H9 (cell line): Measurements from ENCODE around the gene FMO5. TPM values are rescaled to one million over a fixed set of nuclear protein-coding genes. Genes with fewer than 3 reads are reported as not detected.

Source experiments
- DNase-seq: peaks from one replicate; pipeline ENCODE4 v3.0.0-alpha.2; 2017
- H2AFZ ChIP-seq: one replicate; pipeline ENCODE4 v1.6.1; 2013; ENCODE audit warnings: mild to moderate bottlenecking, low read length, control low read depth, moderate library complexity
- H2AK5ac ChIP-seq: 2 replicates; pipeline ENCODE4 v1.6.1; 2013; ENCODE audit warnings: low read length, control low read depth, mixed read lengths; ENCODE audit not compliant: insufficient read length
- H2BK120ac ChIP-seq: one replicate; pipeline ENCODE4 v1.6.1; 2013; ENCODE audit warnings: low read depth, mild to moderate bottlenecking, low read length, control low read depth, inconsistent platforms; ENCODE audit not compliant: poor library complexity, severe bottlenecking
- H2BK12ac ChIP-seq: 2 replicates; pipeline ENCODE4 v1.6.1; 2013; ENCODE audit warnings: low read length, control low read depth, mixed read lengths, low read depth; ENCODE audit not compliant: insufficient read length
- H2BK15ac ChIP-seq: 2 replicates; pipeline ENCODE4 v1.6.1; 2013; ENCODE audit warnings: low read depth, low read length, control low read depth
- H2BK20ac ChIP-seq: one replicate; pipeline ENCODE4 v1.6.1; 2013; ENCODE audit warnings: low read depth, mild to moderate bottlenecking, low read length, control low read depth, inconsistent platforms; ENCODE audit not compliant: poor library complexity, severe bottlenecking
- H2BK5ac ChIP-seq: 2 replicates; pipeline ENCODE4 v1.6.1; 2013; ENCODE audit warnings: low read length, control low read depth, mixed read lengths; ENCODE audit not compliant: insufficient read length
- H3K14ac ChIP-seq: 2 replicates; pipeline ENCODE4 v1.6.1; 2013; ENCODE audit warnings: low read length, control low read depth; ENCODE audit not compliant: insufficient read depth
- H3K18ac ChIP-seq: 2 replicates; pipeline ENCODE4 v1.6.1; 2013; ENCODE audit warnings: low read depth, mild to moderate bottlenecking, mixed read lengths, low read length, control low read depth; ENCODE audit not compliant: insufficient read length
- H3K23ac ChIP-seq: 2 replicates; pipeline ENCODE4 v1.6.1; 2013; ENCODE audit warnings: low read length, control low read depth, mixed read lengths, low read depth; ENCODE audit not compliant: insufficient read length
- H3K23me2 ChIP-seq: 2 replicates; pipeline ENCODE4 v1.6.1; 2013; ENCODE audit warnings: low read depth, mild to moderate bottlenecking, mixed read lengths, low read length, control low read depth; ENCODE audit not compliant: insufficient read length, poor library complexity, severe bottlenecking
- H3K27ac ChIP-seq: 2 replicates; pipeline ENCODE4 v1.5.1; 2013; ENCODE audit warnings: low read length, control low read depth, mixed read lengths, low read depth; ENCODE audit not compliant: insufficient read length
- H3K27me3 ChIP-seq: 2 replicates; pipeline ENCODE4 v1.6.1; 2013; ENCODE audit warnings: low read length, control low read depth, inconsistent platforms; ENCODE audit not compliant: insufficient read depth
- H3K4ac ChIP-seq: 2 replicates; pipeline ENCODE4 v1.6.1; 2013; ENCODE audit warnings: low read depth, mild to moderate bottlenecking, control low read depth, inconsistent platforms, low read length, moderate library complexity
- H3K4me1 ChIP-seq: 2 replicates; pipeline ENCODE4 v1.6.1; 2013; ENCODE audit warnings: low read length, control low read depth, inconsistent platforms; ENCODE audit not compliant: insufficient read depth
- H3K4me2 ChIP-seq: 2 replicates; pipeline ENCODE4 v1.6.1; 2013; ENCODE audit warnings: low read length, control low read depth, mixed read lengths; ENCODE audit not compliant: insufficient read length, insufficient read depth
- H3K56ac ChIP-seq: 2 replicates; pipeline ENCODE4 v1.6.1; 2013; ENCODE audit warnings: low read depth, mild to moderate bottlenecking, mixed read lengths, low read length, control low read depth; ENCODE audit not compliant: insufficient read length
- H3K79me1 ChIP-seq: 2 replicates; pipeline ENCODE4 v1.6.1; 2013; ENCODE audit warnings: low read depth, mild to moderate bottlenecking, moderate library complexity, low read length, control low read depth, inconsistent platforms; ENCODE audit not compliant: insufficient read depth, poor library complexity, severe bottlenecking
- H3K79me2 ChIP-seq: 2 replicates; pipeline ENCODE4 v1.6.1; 2013; ENCODE audit warnings: low read length, control low read depth, inconsistent platforms; ENCODE audit not compliant: insufficient read depth
- H3K9ac ChIP-seq: 2 replicates; pipeline ENCODE4 v1.6.1; 2013; ENCODE audit warnings: low read length, control low read depth, mixed read lengths; ENCODE audit not compliant: insufficient read length; ENCODE audit errors: extremely low read depth
- H3K9me3 ChIP-seq: one replicate; pipeline ENCODE4 v1.6.1; 2013; ENCODE audit warnings: low read depth, low read length, inconsistent platforms; ENCODE audit not compliant: control insufficient read depth
- H3T11ph ChIP-seq: one replicate; pipeline ENCODE4 v1.6.1; 2013; ENCODE audit warnings: mild to moderate bottlenecking, low read length, control low read depth, inconsistent platforms
- H4K20me1 ChIP-seq: one replicate; pipeline ENCODE4 v1.6.1; 2013; ENCODE audit not compliant: control insufficient read depth, insufficient read length, insufficient read depth
- H4K5ac ChIP-seq: 2 replicates; pipeline ENCODE4 v1.6.1; 2013; ENCODE audit warnings: low read depth, mild to moderate bottlenecking, mixed read lengths, low read length, control low read depth; ENCODE audit not compliant: insufficient read length
- H4K8ac ChIP-seq: replicated peaks from 2 replicates; pipeline ENCODE4 v1.6.1; 2013; ENCODE audit warnings: low read length, control low read depth, mixed read lengths, low read depth; ENCODE audit not compliant: insufficient read length
- H4K91ac ChIP-seq: 2 replicates; pipeline ENCODE4 v1.6.1; 2013; ENCODE audit warnings: low read depth, mild to moderate bottlenecking, moderate library complexity, mixed read lengths, low read length, control low read depth; ENCODE audit not compliant: insufficient read length
- H3K27ac Mint-ChIP-seq, 3 experiments: 2 replicates in 2 of 3; 3 replicates in 1 of 3; pipeline ENCODE4 v1.8.0; 2020 to 2021; ENCODE audit warnings: mixed read lengths in 3 of 3, mild to moderate bottlenecking in 1 of 3, moderate library complexity in 1 of 3
- H3K27me3 Mint-ChIP-seq: 2 replicates; pipeline ENCODE4 v1.8.0; 2021; ENCODE audit warnings: low read depth, mild to moderate bottlenecking, moderate library complexity, mixed read lengths
- H3K36me3 Mint-ChIP-seq, 3 experiments: 2 replicates in 2 of 3; 3 replicates in 1 of 3; pipeline ENCODE4 v1.8.0; 2020 to 2021; ENCODE audit warnings: low read depth in 3 of 3, mixed read lengths in 3 of 3; ENCODE audit not compliant: insufficient read depth in 1 of 3
- H3K4me1 Mint-ChIP-seq, 2 experiments: 2 replicates each; pipeline ENCODE4 v1.8.0; 2020; ENCODE audit warnings: mixed read lengths in 2 of 2
- H3K4me3 Mint-ChIP-seq, 2 experiments: 2 replicates in 1 of 2; 3 replicates in 1 of 2; pipeline ENCODE4 v1.8.0; 2020 to 2021; ENCODE audit warnings: mild to moderate bottlenecking in 2 of 2, mixed read lengths in 2 of 2, moderate library complexity in 1 of 2
- H3K9me3 Mint-ChIP-seq, 2 experiments: 2 replicates in 1 of 2; 3 replicates in 1 of 2; pipeline ENCODE4 v1.8.0; 2020; ENCODE audit warnings: mild to moderate bottlenecking in 2 of 2, mixed read lengths in 2 of 2, moderate library complexity in 1 of 2
- CTCF ChIP-seq: fragments of 200-600 bp; sonication (generic); conservative IDR thresholded peaks from 3 replicates; pipeline ENCODE4 v1.8.0; 2021; ENCODE audit warnings: antibody characterized with exemption, mild to moderate bottlenecking
- WGBS: extraction: QIAGEN DNeasy Blood & Tissue Kit; methylation state at CpG from one replicate; pipeline ENCODE4 v1.1.7; 2013; ENCODE audit warnings: missing lambda C conversion rate, low lambda C conversion rate, mixed read lengths; ENCODE audit not compliant: insufficient read length; ENCODE audit errors: extremely low coverage; 5-methylcytosine and 5-hydroxymethylcytosine counted together
- total RNA-seq: library from RNA; stranded (reverse); gene quantifications from 2 replicates; pipeline ENCODE4 v1.2.1, GENCODE V29; 2021

The FMO5 gene
- total RNA-seq, 1 experiment from 2014 or later, result 0.61 TPM

- no peak overlapping the region for H2BK12ac ChIP-seq
- H3K27ac Mint-ChIP-seq, result no peak overlapping the region
- no peak overlapping the region for H4K8ac ChIP-seq
- no peak overlapping the region for H2BK120ac ChIP-seq
- H3K18ac ChIP-seq, result no peak overlapping the region
- H2BK20ac ChIP-seq, result no peak overlapping the region
- WGBS, result no CpG with 5 or more reads among the region's 1 CpG
- H3K23ac ChIP-seq, result no peak overlapping the region
- H3K9ac ChIP-seq, result no peak overlapping the region
- H3K56ac ChIP-seq, result no peak overlapping the region
- no peak overlapping the region for H3K27ac ChIP-seq
- no peaks in the 10 kb centered on the region for H4K20me1 ChIP-seq
- H3K4me3 Mint-ChIP-seq, result no peak overlapping the region
- H3K79me2 ChIP-seq, result no peaks in the 10 kb centered on the region
- no peaks in the 10 kb centered on the region for H3K27me3 ChIP-seq
- H3K23me2 ChIP-seq, result no peaks in the 10 kb centered on the region
- DNase-seq, result no peak
- no peak overlapping the region for H3T11ph ChIP-seq
- H2BK15ac ChIP-seq, result no peak overlapping the region
- H3K4ac ChIP-seq, result no peak overlapping the region
- no peaks in the 10 kb centered on the region for H3K9me3 ChIP-seq
- H3K9me3 Mint-ChIP-seq, result peaks cover 0 to 4% of the 10 kb centered on the region in 2 experiments; a peak in 2 of 5 replicates
- no peaks in the 10 kb centered on the region for H3K27me3 Mint-ChIP-seq
- H2AK5ac ChIP-seq, result no peak overlapping the region
- H3K79me1 ChIP-seq, result no peaks in the 10 kb centered on the region
- H2BK5ac ChIP-seq, result no peak overlapping the region
- H3K4me2 ChIP-seq, result no peak overlapping the region
- H3K36me3 Mint-ChIP-seq, result peaks cover 0 to 5% (median 3%) of the 10 kb centered on the region in 3 experiments; a peak in 2 of 7 replicates
- H3K14ac ChIP-seq, result no peak overlapping the region
- no peak overlapping the region for H2AFZ ChIP-seq
- no peak overlapping the region for H4K5ac ChIP-seq
- no peak for TF ChIP-seq CTCF
- H4K91ac ChIP-seq, result no peak overlapping the region
- H3K4me1 ChIP-seq, result no peaks in the 10 kb centered on the region
- peaks cover 14% of the 10 kb centered on the region in 2 experiments for H3K4me1 Mint-ChIP-seq
Measured at GRCh38 chr1:147151244-147151643, 73.9 kb downstream of the FMO5 start.
